H9 (cell line): ENCODE results near the gene ICAM2. TPM values are rescaled to one million over a fixed set of nuclear protein-coding genes. Genes with fewer than 3 reads are reported as not detected.

Source experiments
- DNase-seq: peaks from one replicate; pipeline ENCODE4 v3.0.0-alpha.2; 2017
- H2AFZ ChIP-seq: one replicate; pipeline ENCODE4 v1.6.1; 2013; ENCODE audit warnings: mild to moderate bottlenecking, low read length, control low read depth, moderate library complexity
- H2AK5ac ChIP-seq: 2 replicates; pipeline ENCODE4 v1.6.1; 2013; ENCODE audit warnings: low read length, control low read depth, mixed read lengths; ENCODE audit not compliant: insufficient read length
- H2BK120ac ChIP-seq: one replicate; pipeline ENCODE4 v1.6.1; 2013; ENCODE audit warnings: low read depth, mild to moderate bottlenecking, low read length, control low read depth, inconsistent platforms; ENCODE audit not compliant: poor library complexity, severe bottlenecking
- H2BK12ac ChIP-seq: 2 replicates; pipeline ENCODE4 v1.6.1; 2013; ENCODE audit warnings: low read length, control low read depth, mixed read lengths, low read depth; ENCODE audit not compliant: insufficient read length
- H2BK15ac ChIP-seq: 2 replicates; pipeline ENCODE4 v1.6.1; 2013; ENCODE audit warnings: low read depth, low read length, control low read depth
- H2BK20ac ChIP-seq: one replicate; pipeline ENCODE4 v1.6.1; 2013; ENCODE audit warnings: low read depth, mild to moderate bottlenecking, low read length, control low read depth, inconsistent platforms; ENCODE audit not compliant: poor library complexity, severe bottlenecking
- H2BK5ac ChIP-seq: 2 replicates; pipeline ENCODE4 v1.6.1; 2013; ENCODE audit warnings: low read length, control low read depth, mixed read lengths; ENCODE audit not compliant: insufficient read length
- H3K14ac ChIP-seq: 2 replicates; pipeline ENCODE4 v1.6.1; 2013; ENCODE audit warnings: low read length, control low read depth; ENCODE audit not compliant: insufficient read depth
- H3K18ac ChIP-seq: 2 replicates; pipeline ENCODE4 v1.6.1; 2013; ENCODE audit warnings: low read depth, mild to moderate bottlenecking, mixed read lengths, low read length, control low read depth; ENCODE audit not compliant: insufficient read length
- H3K23ac ChIP-seq: 2 replicates; pipeline ENCODE4 v1.6.1; 2013; ENCODE audit warnings: low read length, control low read depth, mixed read lengths, low read depth; ENCODE audit not compliant: insufficient read length
- H3K23me2 ChIP-seq: 2 replicates; pipeline ENCODE4 v1.6.1; 2013; ENCODE audit warnings: low read depth, mild to moderate bottlenecking, mixed read lengths, low read length, control low read depth; ENCODE audit not compliant: insufficient read length, poor library complexity, severe bottlenecking
- H3K27ac ChIP-seq: 2 replicates; pipeline ENCODE4 v1.5.1; 2013; ENCODE audit warnings: low read length, control low read depth, mixed read lengths, low read depth; ENCODE audit not compliant: insufficient read length
- H3K27me3 ChIP-seq: 2 replicates; pipeline ENCODE4 v1.6.1; 2013; ENCODE audit warnings: low read length, control low read depth, inconsistent platforms; ENCODE audit not compliant: insufficient read depth
- H3K4ac ChIP-seq: 2 replicates; pipeline ENCODE4 v1.6.1; 2013; ENCODE audit warnings: low read depth, mild to moderate bottlenecking, control low read depth, inconsistent platforms, low read length, moderate library complexity
- H3K4me1 ChIP-seq: 2 replicates; pipeline ENCODE4 v1.6.1; 2013; ENCODE audit warnings: low read length, control low read depth, inconsistent platforms; ENCODE audit not compliant: insufficient read depth
- H3K4me2 ChIP-seq: 2 replicates; pipeline ENCODE4 v1.6.1; 2013; ENCODE audit warnings: low read length, control low read depth, mixed read lengths; ENCODE audit not compliant: insufficient read length, insufficient read depth
- H3K56ac ChIP-seq: 2 replicates; pipeline ENCODE4 v1.6.1; 2013; ENCODE audit warnings: low read depth, mild to moderate bottlenecking, mixed read lengths, low read length, control low read depth; ENCODE audit not compliant: insufficient read length
- H3K79me1 ChIP-seq: 2 replicates; pipeline ENCODE4 v1.6.1; 2013; ENCODE audit warnings: low read depth, mild to moderate bottlenecking, moderate library complexity, low read length, control low read depth, inconsistent platforms; ENCODE audit not compliant: insufficient read depth, poor library complexity, severe bottlenecking
- H3K79me2 ChIP-seq: 2 replicates; pipeline ENCODE4 v1.6.1; 2013; ENCODE audit warnings: low read length, control low read depth, inconsistent platforms; ENCODE audit not compliant: insufficient read depth
- H3K9ac ChIP-seq: 2 replicates; pipeline ENCODE4 v1.6.1; 2013; ENCODE audit warnings: low read length, control low read depth, mixed read lengths; ENCODE audit not compliant: insufficient read length; ENCODE audit errors: extremely low read depth
- H3K9me3 ChIP-seq: one replicate; pipeline ENCODE4 v1.6.1; 2013; ENCODE audit warnings: low read depth, low read length, inconsistent platforms; ENCODE audit not compliant: control insufficient read depth
- H3T11ph ChIP-seq: one replicate; pipeline ENCODE4 v1.6.1; 2013; ENCODE audit warnings: mild to moderate bottlenecking, low read length, control low read depth, inconsistent platforms
- H4K20me1 ChIP-seq: one replicate; pipeline ENCODE4 v1.6.1; 2013; ENCODE audit not compliant: control insufficient read depth, insufficient read length, insufficient read depth
- H4K5ac ChIP-seq: 2 replicates; pipeline ENCODE4 v1.6.1; 2013; ENCODE audit warnings: low read depth, mild to moderate bottlenecking, mixed read lengths, low read length, control low read depth; ENCODE audit not compliant: insufficient read length
- H4K8ac ChIP-seq: replicated peaks from 2 replicates; pipeline ENCODE4 v1.6.1; 2013; ENCODE audit warnings: low read length, control low read depth, mixed read lengths, low read depth; ENCODE audit not compliant: insufficient read length
- H4K91ac ChIP-seq: 2 replicates; pipeline ENCODE4 v1.6.1; 2013; ENCODE audit warnings: low read depth, mild to moderate bottlenecking, moderate library complexity, mixed read lengths, low read length, control low read depth; ENCODE audit not compliant: insufficient read length
- H3K27ac Mint-ChIP-seq, 3 experiments: 2 replicates in 2 of 3; 3 replicates in 1 of 3; pipeline ENCODE4 v1.8.0; 2020 to 2021; ENCODE audit warnings: mixed read lengths in 3 of 3, mild to moderate bottlenecking in 1 of 3, moderate library complexity in 1 of 3
- H3K27me3 Mint-ChIP-seq: 2 replicates; pipeline ENCODE4 v1.8.0; 2021; ENCODE audit warnings: low read depth, mild to moderate bottlenecking, moderate library complexity, mixed read lengths
- H3K36me3 Mint-ChIP-seq, 3 experiments: 2 replicates in 2 of 3; 3 replicates in 1 of 3; pipeline ENCODE4 v1.8.0; 2020 to 2021; ENCODE audit warnings: low read depth in 3 of 3, mixed read lengths in 3 of 3; ENCODE audit not compliant: insufficient read depth in 1 of 3
- H3K4me1 Mint-ChIP-seq, 2 experiments: 2 replicates each; pipeline ENCODE4 v1.8.0; 2020; ENCODE audit warnings: mixed read lengths in 2 of 2
- H3K4me3 Mint-ChIP-seq, 2 experiments: 2 replicates in 1 of 2; 3 replicates in 1 of 2; pipeline ENCODE4 v1.8.0; 2020 to 2021; ENCODE audit warnings: mild to moderate bottlenecking in 2 of 2, mixed read lengths in 2 of 2, moderate library complexity in 1 of 2
- H3K9me3 Mint-ChIP-seq, 2 experiments: 2 replicates in 1 of 2; 3 replicates in 1 of 2; pipeline ENCODE4 v1.8.0; 2020; ENCODE audit warnings: mild to moderate bottlenecking in 2 of 2, mixed read lengths in 2 of 2, moderate library complexity in 1 of 2
- WGBS: extraction: QIAGEN DNeasy Blood & Tissue Kit; methylation state at CpG from one replicate; pipeline ENCODE4 v1.1.7; 2013; ENCODE audit warnings: missing lambda C conversion rate, low lambda C conversion rate, mixed read lengths; ENCODE audit not compliant: insufficient read length; ENCODE audit errors: extremely low coverage; 5-methylcytosine and 5-hydroxymethylcytosine counted together
- total RNA-seq: library from RNA; stranded (reverse); gene quantifications from 2 replicates; pipeline ENCODE4 v1.2.1, GENCODE V29; 2021
- TF ChIP-seq, protein P1 (sequence below): fragments of 200-600 bp; sonication (generic); conservative IDR thresholded peaks from 3 replicates; pipeline ENCODE4 v1.8.0; 2021; ENCODE audit warnings: antibody characterized with exemption, mild to moderate bottlenecking

Gene ICAM2
- total RNA-seq, 1 experiment from 2014 or later, result 0.28 TPM

DNA sequence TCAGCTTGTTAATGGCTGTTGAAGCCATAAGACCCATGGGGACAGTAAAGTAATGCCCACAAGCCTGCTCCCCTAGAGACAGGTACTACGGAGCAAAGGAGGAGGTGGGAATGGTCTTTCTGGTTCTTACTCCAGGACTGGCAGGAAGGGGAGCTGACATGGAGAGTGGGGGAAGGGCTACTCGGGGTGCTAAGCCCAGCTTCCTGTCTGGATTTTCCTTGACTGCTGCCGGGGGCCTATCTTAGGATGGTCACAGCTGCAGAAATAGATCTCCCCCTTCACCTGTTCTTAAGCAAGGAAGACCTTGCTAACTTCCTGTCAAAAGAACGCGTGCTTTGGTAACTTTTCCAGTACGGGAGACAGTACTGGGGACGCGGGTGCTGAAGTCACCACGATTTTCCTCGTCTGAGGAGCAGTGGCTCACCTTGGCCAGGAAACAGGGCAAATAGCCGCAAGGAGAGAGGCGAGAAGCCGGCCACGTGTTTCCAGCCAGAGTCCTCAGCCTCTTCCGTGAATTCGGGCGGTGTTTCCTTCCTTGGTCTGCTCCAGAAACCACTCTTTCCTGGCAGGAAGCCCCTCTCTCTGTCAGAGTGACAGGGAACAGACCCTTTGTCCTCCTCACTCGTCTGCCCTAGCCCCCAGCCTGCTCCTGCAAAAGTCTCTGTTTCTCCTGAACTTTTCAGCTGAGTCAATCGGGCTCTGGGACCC lies 22.9 kb downstream of the ICAM2 start:
- Histone ChIP-seq H3K56ac (no peak overlapping the region), H3K4me2 (peak overlapping the region; percentile 79), H3K23ac (no peak overlapping the region), H3K27me3 (peaks cover 6% of the 10 kb centered on the region; the same call in 1 of the 2 replicates), H2BK20ac (no peak overlapping the region), H3K4me1 (0 out of 2 replicates have a peak, but pooled peaks cover 3% of the 10 kb centered on the region), H3K27ac (no peak overlapping the region), H2BK5ac (no peak overlapping the region), H2BK15ac (no peak overlapping the region), H4K8ac (no peak overlapping the region), H2AK5ac (no peak overlapping the region), H3K18ac (no peak overlapping the region), H3K4ac (no peak overlapping the region), H3K14ac (no peak overlapping the region), H4K20me1 (no peaks in the 10 kb centered on the region), H2BK12ac (no peak overlapping the region), H3K23me2 (peaks cover 11% of the 10 kb centered on the region), H3K9me3 (no peaks in the 10 kb centered on the region), H2BK120ac (no peak overlapping the region), H3K79me2 (no peaks in the 10 kb centered on the region), H3T11ph (no peak overlapping the region), H4K91ac (no peak overlapping the region), H4K5ac (no peak overlapping the region), H3K79me1 (no peaks in the 10 kb centered on the region), H3K9ac (no peak overlapping the region), H2AFZ (no peak overlapping the region)
- H3K4me1 Mint-ChIP-seq, result peaks cover 3 to 15% of the 10 kb centered on the region in 2 experiments
- peaks cover 62% of the 10 kb centered on the region for H3K27me3 Mint-ChIP-seq
- 0 out of 7 replicates have a peak, but pooled peaks cover 0 to 2% (median 0%) of the 10 kb centered on the region in 3 experiments for H3K36me3 Mint-ChIP-seq
- H3K9me3 Mint-ChIP-seq, result no peaks in the 10 kb centered on the region; a peak in 1 of 5 replicates
- TF ChIP-seq, protein P1, sequence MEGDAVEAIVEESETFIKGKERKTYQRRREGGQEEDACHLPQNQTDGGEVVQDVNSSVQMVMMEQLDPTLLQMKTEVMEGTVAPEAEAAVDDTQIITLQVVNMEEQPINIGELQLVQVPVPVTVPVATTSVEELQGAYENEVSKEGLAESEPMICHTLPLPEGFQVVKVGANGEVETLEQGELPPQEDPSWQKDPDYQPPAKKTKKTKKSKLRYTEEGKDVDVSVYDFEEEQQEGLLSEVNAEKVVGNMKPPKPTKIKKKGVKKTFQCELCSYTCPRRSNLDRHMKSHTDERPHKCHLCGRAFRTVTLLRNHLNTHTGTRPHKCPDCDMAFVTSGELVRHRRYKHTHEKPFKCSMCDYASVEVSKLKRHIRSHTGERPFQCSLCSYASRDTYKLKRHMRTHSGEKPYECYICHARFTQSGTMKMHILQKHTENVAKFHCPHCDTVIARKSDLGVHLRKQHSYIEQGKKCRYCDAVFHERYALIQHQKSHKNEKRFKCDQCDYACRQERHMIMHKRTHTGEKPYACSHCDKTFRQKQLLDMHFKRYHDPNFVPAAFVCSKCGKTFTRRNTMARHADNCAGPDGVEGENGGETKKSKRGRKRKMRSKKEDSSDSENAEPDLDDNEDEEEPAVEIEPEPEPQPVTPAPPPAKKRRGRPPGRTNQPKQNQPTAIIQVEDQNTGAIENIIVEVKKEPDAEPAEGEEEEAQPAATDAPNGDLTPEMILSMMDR, result no peak
- peak; percentile 54 for DNase-seq
- peak overlapping the region; percentile 87 to 91 for H3K4me3 Mint-ChIP-seq
- no CpG with 5 or more reads among the region's 19 CpGs for WGBS
- H3K27ac Mint-ChIP-seq, result no peak overlapping the region
